Measurements from ENCODE around the gene ZBTB45.
A peak's percentile ranks its signal among the peaks of the same experiment; 100 is the strongest.

ZBTB45 gene

GRCh38 chr19:58479303-58479702 is 40.3 kb downstream of the ZBTB45 start:
- H3K27me3 ChIP-seq (replicated peaks) = no peaks in the 10 kb centered on the region
- in situ Hi-C loops (cut with HindIII; ENCODE audit: low pct_ligation_motif_present, low sequenced_read_pairs) = no loop called here
- no peak for TF ChIP-seq CTCF (IDR thresholded peaks at IDR 0.05; ENCODE audit: low read depth, low read length, missing control alignments)
- no peaks in the 10 kb centered on the region for H3K36me3 ChIP-seq (replicated peaks)
- H3K27ac ChIP-seq = no peak overlapping the region
- no peak overlapping the region for H3K4me3 ChIP-seq (ENCODE audit: low read depth, low read length)
- no peak for DNase-seq

GRCh38 chr19:58477871-58478270 is 41.7 kb downstream of the ZBTB45 start:
- no peak for DNase-seq
- H3K4me3 ChIP-seq (ENCODE audit: low read depth, low read length) = no peak overlapping the region

GRCh38 chr19:58477130-58477529 is 42.5 kb downstream of the ZBTB45 start:
- no peak for DNase-seq
- H3K4me3 ChIP-seq (ENCODE audit: low read depth, low read length) = no peak overlapping the region
- TF ChIP-seq CTCF (IDR thresholded peaks at IDR 0.05; ENCODE audit: low read depth, low read length, missing control alignments) = no peak
- H3K36me3 ChIP-seq (replicated peaks) = peaks cover 10% of the 10 kb centered on the region
- H3K27me3 ChIP-seq (replicated peaks) = no peaks in the 10 kb centered on the region
- H3K27ac ChIP-seq = no peak overlapping the region
- in situ Hi-C loops (cut with HindIII; ENCODE audit: low pct_ligation_motif_present, low sequenced_read_pairs) = no loop called here

More at GRCh38 chr19:58477871-58478270, 41.7 kb downstream of the ZBTB45 start:
- Histone ChIP-seq H3K27me3 (replicated peaks) (no peaks in the 10 kb centered on the region), H3K36me3 (replicated peaks) (peaks cover 2% of the 10 kb centered on the region), H3K27ac (no peak overlapping the region)
- in situ Hi-C loops (cut with HindIII; ENCODE audit: low pct_ligation_motif_present, low sequenced_read_pairs) = no loop called here
- TF ChIP-seq CTCF (IDR thresholded peaks at IDR 0.05; ENCODE audit: low read depth, low read length, missing control alignments) = no peak

- in situ Hi-C loops (cut with HindIII; ENCODE audit: low pct_ligation_motif_present, low sequenced_read_pairs) = no loop called here
- no peaks in the 10 kb centered on the region for H3K27me3 ChIP-seq (replicated peaks)
- peaks cover 14% of the 10 kb centered on the region for H3K36me3 ChIP-seq (replicated peaks)
- peak overlapping the region; percentile 90 for H3K27ac ChIP-seq
- no peak for DNase-seq
- peak overlapping the region; percentile 67 for H3K4me3 ChIP-seq (ENCODE audit: low read depth, low read length)
- no peak for TF ChIP-seq CTCF (IDR thresholded peaks at IDR 0.05; ENCODE audit: low read depth, low read length, missing control alignments)
Observed at GRCh38 chr19:58476498-58477015, 43.1 kb downstream of the ZBTB45 start.

GRCh38 chr19:58475714-58476497 is 43.7 kb downstream of the ZBTB45 start, which contains the start of gene ZNF446:
Gene ZNF446 (plus strand): TSS chr19:58476352. CDS start chr19:58477219, 867 bp downstream.
- no peak for TF ChIP-seq CTCF (IDR thresholded peaks at IDR 0.05; ENCODE audit: low read depth, low read length, missing control alignments)
- in situ Hi-C loops (cut with HindIII; ENCODE audit: low pct_ligation_motif_present, low sequenced_read_pairs) = no loop called here
- H3K36me3 ChIP-seq (replicated peaks) = peaks cover 14% of the 10 kb centered on the region
- peak within 1 kb of the TSS; percentile 90 for H3K27ac ChIP-seq
- H3K4me3 ChIP-seq (ENCODE audit: low read depth, low read length) = peak within 1 kb of the TSS; percentile 67
- DNase-seq = peak; percentile 97
- H3K27me3 ChIP-seq (replicated peaks) = no peaks in the 10 kb centered on the region
